Mesendoderm (in vitro differentiated cells): Measurements from ENCODE around the gene TFDP2.
A peak's percentile ranks its signal among the peaks of the same experiment; 100 is the strongest.

Source experiments
- DNase-seq: peaks from one replicate; pipeline ENCODE4 v3.0.0; 2013
- H2AK5ac ChIP-seq: 2 replicates; pipeline ENCODE4 v1.6.1; 2013; ENCODE audit warnings: low read length, inconsistent platforms
- H2BK120ac ChIP-seq: 2 replicates; pipeline ENCODE4 v1.6.1; 2013; ENCODE audit warnings: low read depth, mild to moderate bottlenecking, low read length, moderate library complexity, mixed read lengths
- H2BK15ac ChIP-seq: replicated peaks from 2 replicates; pipeline ENCODE4 v1.6.1; 2013; ENCODE audit warnings: low read depth, mild to moderate bottlenecking, moderate library complexity
- H2BK5ac ChIP-seq: 2 replicates; pipeline ENCODE4 v1.6.1; 2013; ENCODE audit warnings: low read length, inconsistent platforms
- H3K18ac ChIP-seq: 2 replicates; pipeline ENCODE4 v1.6.1; 2013; ENCODE audit warnings: mild to moderate bottlenecking, low read length, mixed read lengths
- H3K23ac ChIP-seq: one replicate; pipeline ENCODE4 v1.6.1; 2013; ENCODE audit warnings: low read length
- H3K27ac ChIP-seq: 2 replicates; pipeline ENCODE4 v1.5.1; 2013; ENCODE audit warnings: low read depth, mild to moderate bottlenecking, inconsistent platforms, low read length, moderate library complexity
- H3K27me3 ChIP-seq: 2 replicates; pipeline ENCODE4 v1.6.1; 2013; ENCODE audit warnings: low read length, control low read depth, mild to moderate bottlenecking, inconsistent platforms; ENCODE audit not compliant: insufficient read depth, poor library complexity
- H3K36me3 ChIP-seq: 2 replicates; pipeline ENCODE4 v1.6.1; 2013; ENCODE audit warnings: low read length, inconsistent platforms; ENCODE audit not compliant: control insufficient read depth, insufficient read depth
- H3K4ac ChIP-seq: one replicate; pipeline ENCODE4 v1.6.1; 2013; ENCODE audit warnings: low read depth, mild to moderate bottlenecking, low read length, moderate library complexity
- H3K4me1 ChIP-seq: 2 replicates; pipeline ENCODE4 v1.6.1; 2013; ENCODE audit warnings: low read depth, low read length, inconsistent platforms; ENCODE audit not compliant: control insufficient read depth
- H3K4me2 ChIP-seq: 2 replicates; pipeline ENCODE4 v1.6.1; 2013; ENCODE audit warnings: low read length
- H3K4me3 ChIP-seq: 2 replicates; pipeline ENCODE4 v1.5.1; 2013; ENCODE audit warnings: mild to moderate bottlenecking, low read length
- H3K56ac ChIP-seq: one replicate; pipeline ENCODE4 v1.6.1; 2013; ENCODE audit warnings: low read length
- H3K79me1 ChIP-seq: 2 replicates; pipeline ENCODE4 v1.6.1; 2013; ENCODE audit warnings: low read length, inconsistent platforms
- H3K79me2 ChIP-seq: 2 replicates; pipeline ENCODE4 v1.6.1; 2013; ENCODE audit warnings: mild to moderate bottlenecking, low read length; ENCODE audit not compliant: control insufficient read depth, insufficient read depth
- H3K9ac ChIP-seq: 2 replicates; pipeline ENCODE4 v1.6.1; 2013; ENCODE audit warnings: low read length, inconsistent platforms
- H4K5ac ChIP-seq: one replicate; pipeline ENCODE4 v1.6.1; 2013; ENCODE audit warnings: low read length
- H4K8ac ChIP-seq: one replicate; pipeline ENCODE4 v1.6.1; 2013; ENCODE audit warnings: low read depth, mild to moderate bottlenecking, control low read depth, low read length, moderate library complexity
- WGBS: extraction: QIAGEN DNeasy Blood & Tissue Kit; methylation state at CpG from one replicate; pipeline ENCODE4 v1.1.7; 2013; ENCODE audit warnings: low lambda C conversion rate, missing lambda C conversion rate; ENCODE audit not compliant: insufficient coverage; ENCODE audit errors: extremely low coverage; 5-methylcytosine and 5-hydroxymethylcytosine counted together

Gene TFDP2

GRCh38 chr3:142168514-142168913 lies 19.2 kb upstream of the TFDP2 start:
- no CpG with 5 or more reads among the region's 3 CpGs for WGBS

GRCh38 chr3:142165194-142165593 lies 15.8 kb upstream of the TFDP2 start:
- Histone ChIP-seq H3K79me2 (no peaks in the 10 kb centered on the region), H3K27me3 (no peaks in the 10 kb centered on the region), H3K4me3 (no peak overlapping the region), H3K4ac (no peak overlapping the region), H3K4me1 (no peaks in the 10 kb centered on the region), H3K23ac (no peak overlapping the region), H3K18ac (no peak overlapping the region), H3K9ac (no peak overlapping the region), H2BK120ac (no peak overlapping the region), H3K79me1 (no peaks in the 10 kb centered on the region), H2BK5ac (no peak overlapping the region), H3K36me3 (no peaks in the 10 kb centered on the region), H2AK5ac (no peak overlapping the region), H3K4me2 (no peak overlapping the region), H3K27ac (no peak overlapping the region), H3K56ac (no peak overlapping the region), H4K8ac (no peak overlapping the region), H4K5ac (no peak overlapping the region), H2BK15ac (no peak overlapping the region)
- no peak for DNase-seq
- no CpG with 5 or more reads among the region's 3 CpGs for WGBS

More at GRCh38 chr3:142168514-142168913, 19.2 kb upstream of the TFDP2 start:
- Histone ChIP-seq H4K5ac (no peak overlapping the region), H3K4me1 (no peaks in the 10 kb centered on the region), H3K4ac (no peak overlapping the region), H3K36me3 (no peaks in the 10 kb centered on the region), H2BK5ac (no peak overlapping the region), H3K9ac (no peak overlapping the region), H3K4me3 (no peak overlapping the region), H3K79me1 (no peaks in the 10 kb centered on the region), H4K8ac (no peak overlapping the region), H3K27me3 (no peaks in the 10 kb centered on the region), H3K56ac (no peak overlapping the region), H2BK15ac (no peak overlapping the region), H3K23ac (no peak overlapping the region), H3K79me2 (no peaks in the 10 kb centered on the region), H2BK120ac (no peak overlapping the region), H3K27ac (no peak overlapping the region), H3K18ac (no peak overlapping the region), H3K4me2 (no peak overlapping the region), H2AK5ac (no peak overlapping the region)
- DNase-seq, result no peak

- Histone ChIP-seq H4K5ac (no peak overlapping the region), H3K36me3 (no peaks in the 10 kb centered on the region), H3K18ac (no peak overlapping the region), H2BK5ac (no peak overlapping the region), H3K4me2 (no peak overlapping the region), H3K27me3 (no peaks in the 10 kb centered on the region), H4K8ac (no peak overlapping the region), H3K4ac (no peak overlapping the region), H2BK120ac (no peak overlapping the region), H3K4me3 (no peak overlapping the region), H3K56ac (no peak overlapping the region), H3K79me1 (no peaks in the 10 kb centered on the region), H3K4me1 (no peaks in the 10 kb centered on the region), H3K23ac (no peak overlapping the region), H3K9ac (no peak overlapping the region), H3K79me2 (no peaks in the 10 kb centered on the region), H3K27ac (no peak overlapping the region), H2AK5ac (no peak overlapping the region), H2BK15ac (no peak overlapping the region)
- no CpG with 5 or more reads among the region's 4 CpGs for WGBS
- no peak for DNase-seq
Measured at GRCh38 chr3:142159083-142159740, 9.9 kb upstream of the TFDP2 start.

- H3K79me2 ChIP-seq, result no peaks in the 10 kb centered on the region
- no peak for DNase-seq
- no peaks in the 10 kb centered on the region for H3K4me1 ChIP-seq
- no peak overlapping the region for H2AK5ac ChIP-seq
- H2BK120ac ChIP-seq, result no peak overlapping the region
- no CpG with 5 or more reads among the region's 3 CpGs for WGBS
- H3K4me3 ChIP-seq, result no peak overlapping the region
- H3K9ac ChIP-seq, result no peak overlapping the region
- no peak overlapping the region for H4K5ac ChIP-seq
- no peaks in the 10 kb centered on the region for H3K36me3 ChIP-seq
- no peaks in the 10 kb centered on the region for H3K79me1 ChIP-seq
- H2BK5ac ChIP-seq, result no peak overlapping the region
- H3K4me2 ChIP-seq, result no peak overlapping the region
- H3K27ac ChIP-seq, result no peak overlapping the region
- no peak overlapping the region for H4K8ac ChIP-seq
- no peak overlapping the region for H3K23ac ChIP-seq
- no peak overlapping the region for H2BK15ac ChIP-seq
- H3K56ac ChIP-seq, result no peak overlapping the region
- no peak overlapping the region for H3K4ac ChIP-seq
- H3K18ac ChIP-seq, result no peak overlapping the region
- H3K27me3 ChIP-seq, result no peaks in the 10 kb centered on the region
Measured at GRCh38 chr3:142154186-142154585, 4.8 kb upstream of the TFDP2 start.

- Histone ChIP-seq H3K27me3 (no peaks in the 10 kb centered on the region), H3K4me1 (no peaks in the 10 kb centered on the region), H3K36me3 (no peaks in the 10 kb centered on the region), H4K8ac (no peak overlapping the region), H2BK120ac (no peak overlapping the region), H3K27ac (no peak overlapping the region), H3K23ac (no peak overlapping the region), H4K5ac (no peak overlapping the region), H3K56ac (no peak overlapping the region), H3K4me3 (no peak overlapping the region), H3K79me1 (no peaks in the 10 kb centered on the region), H3K9ac (no peak overlapping the region), H2BK5ac (no peak overlapping the region), H3K18ac (no peak overlapping the region), H3K79me2 (no peaks in the 10 kb centered on the region), H2BK15ac (no peak overlapping the region), H2AK5ac (no peak overlapping the region), H3K4ac (no peak overlapping the region), H3K4me2 (no peak overlapping the region)
- DNase-seq, result peak; percentile 31
- no CpG with 5 or more reads among the region's 3 CpGs for WGBS
Measured at GRCh38 chr3:142152384-142152783, 3.0 kb upstream of the TFDP2 start.

- H3K18ac ChIP-seq, result no peak overlapping the region
- H3K4me1 ChIP-seq, result no peaks in the 10 kb centered on the region
- no peak overlapping the region for H2AK5ac ChIP-seq
- H3K27me3 ChIP-seq, result no peaks in the 10 kb centered on the region
- H3K4me2 ChIP-seq, result no peak overlapping the region
- no peak overlapping the region for H4K5ac ChIP-seq
- no peak overlapping the region for H3K9ac ChIP-seq
- H3K56ac ChIP-seq, result no peak overlapping the region
- no peak overlapping the region for H2BK120ac ChIP-seq
- H3K23ac ChIP-seq, result no peak overlapping the region
- no peak overlapping the region for H3K4me3 ChIP-seq
- H3K79me1 ChIP-seq, result no peaks in the 10 kb centered on the region
- H3K27ac ChIP-seq, result no peak overlapping the region
- no peak overlapping the region for H2BK5ac ChIP-seq
- no peak for DNase-seq
- H3K79me2 ChIP-seq, result no peaks in the 10 kb centered on the region
- H2BK15ac ChIP-seq, result no peak overlapping the region
- H3K4ac ChIP-seq, result no peak overlapping the region
- H4K8ac ChIP-seq, result no peak overlapping the region
- WGBS, result no CpG with 5 or more reads among the region's 1 CpG
- no peaks in the 10 kb centered on the region for H3K36me3 ChIP-seq
Measured at GRCh38 chr3:142151828-142152227, 2.5 kb upstream of the TFDP2 start.
